Activated CD4-positive, alpha-beta T cell treated with anti-CD3 and anti-CD28 coated beads for 1 hour (primary cell): ENCODE measurements around the gene FAM89B.

Source experiments
- DNase-seq: peaks from one replicate; pipeline ENCODE4 v3.0.0-alpha.2; 2020

FAM89B gene

GRCh38 chr11:65539744-65540289 is 32.5 kb upstream of the FAM89B start:
- DNase-seq = no peak

- DNase-seq = peak; percentile 77
Measured at GRCh38 chr11:65540290-65541092, 31.8 kb upstream of the FAM89B start.

- no peak for DNase-seq
Measured at GRCh38 chr11:65541093-65541982, 31.0 kb upstream of the FAM89B start.

- no peak for DNase-seq
Measured at GRCh38 chr11:65542738-65543390, 29.5 kb upstream of the FAM89B start.

- no peak for DNase-seq
Measured at GRCh38 chr11:65545853-65546216, 26.5 kb upstream of the FAM89B start.

- DNase-seq = peak; percentile 97
Measured at GRCh38 chr11:65546217-65546958, 25.9 kb upstream of the FAM89B start.

GRCh38 chr11:65547446-65548125 is 24.8 kb upstream of the FAM89B start:
- no peak for DNase-seq

GRCh38 chr11:65548395-65548794 is 23.9 kb upstream of the FAM89B start:
- DNase-seq = no peak

GRCh38 chr11:65549096-65549495 is 23.2 kb upstream of the FAM89B start:
- DNase-seq = no peak

- no peak for DNase-seq
Measured at GRCh38 chr11:65551572-65552387, 20.6 kb upstream of the FAM89B start.

- DNase-seq = no peak
Measured at GRCh38 chr11:65552388-65552951, 19.9 kb upstream of the FAM89B start.

GRCh38 chr11:65553301-65554001 is 18.9 kb upstream of the FAM89B start:
- DNase-seq = peak; percentile 58

- no peak for DNase-seq
Measured at GRCh38 chr11:65554057-65554818, 18.1 kb upstream of the FAM89B start.

- no peak for DNase-seq
Measured at GRCh38 chr11:65554842-65555430, 17.4 kb upstream of the FAM89B start.

GRCh38 chr11:65555693-65556231 is 16.6 kb upstream of the FAM89B start:
- no peak for DNase-seq

- no peak for DNase-seq
Measured at GRCh38 chr11:65556470-65557279, 15.7 kb upstream of the FAM89B start.

- DNase-seq = no peak
Measured at GRCh38 chr11:65557280-65558001, 14.9 kb upstream of the FAM89B start.
